RKO (cell line): ENCODE data around the gene ATP8B3.

Experiments used
- DNase-seq: peaks from one replicate; pipeline ENCODE4 v3.0.0-alpha.2; 2016; ENCODE audit warnings: low spot score

ATP8B3 gene, protein sequence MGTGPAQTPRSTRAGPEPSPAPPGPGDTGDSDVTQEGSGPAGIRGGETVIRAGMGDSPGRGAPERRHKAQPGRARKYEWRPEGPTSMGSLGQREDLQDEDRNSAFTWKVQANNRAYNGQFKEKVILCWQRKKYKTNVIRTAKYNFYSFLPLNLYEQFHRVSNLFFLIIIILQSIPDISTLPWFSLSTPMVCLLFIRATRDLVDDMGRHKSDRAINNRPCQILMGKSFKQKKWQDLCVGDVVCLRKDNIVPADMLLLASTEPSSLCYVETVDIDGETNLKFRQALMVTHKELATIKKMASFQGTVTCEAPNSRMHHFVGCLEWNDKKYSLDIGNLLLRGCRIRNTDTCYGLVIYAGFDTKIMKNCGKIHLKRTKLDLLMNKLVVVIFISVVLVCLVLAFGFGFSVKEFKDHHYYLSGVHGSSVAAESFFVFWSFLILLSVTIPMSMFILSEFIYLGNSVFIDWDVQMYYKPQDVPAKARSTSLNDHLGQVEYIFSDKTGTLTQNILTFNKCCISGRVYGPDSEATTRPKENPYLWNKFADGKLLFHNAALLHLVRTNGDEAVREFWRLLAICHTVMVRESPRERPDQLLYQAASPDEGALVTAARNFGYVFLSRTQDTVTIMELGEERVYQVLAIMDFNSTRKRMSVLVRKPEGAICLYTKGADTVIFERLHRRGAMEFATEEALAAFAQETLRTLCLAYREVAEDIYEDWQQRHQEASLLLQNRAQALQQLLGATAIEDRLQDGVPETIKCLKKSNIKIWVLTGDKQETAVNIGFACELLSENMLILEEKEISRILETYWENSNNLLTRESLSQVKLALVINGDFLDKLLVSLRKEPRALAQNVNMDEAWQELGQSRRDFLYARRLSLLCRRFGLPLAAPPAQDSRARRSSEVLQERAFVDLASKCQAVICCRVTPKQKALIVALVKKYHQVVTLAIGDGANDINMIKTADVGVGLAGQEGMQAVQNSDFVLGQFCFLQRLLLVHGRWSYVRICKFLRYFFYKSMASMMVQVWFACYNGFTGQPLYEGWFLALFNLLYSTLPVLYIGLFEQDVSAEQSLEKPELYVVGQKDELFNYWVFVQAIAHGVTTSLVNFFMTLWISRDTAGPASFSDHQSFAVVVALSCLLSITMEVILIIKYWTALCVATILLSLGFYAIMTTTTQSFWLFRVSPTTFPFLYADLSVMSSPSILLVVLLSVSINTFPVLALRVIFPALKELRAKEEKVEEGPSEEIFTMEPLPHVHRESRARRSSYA (N-terminal part only)

GRCh38 chr19:1811942-1812425 is at the start of gene ATP8B3:
Gene ATP8B3, minus strand, starts transcription at chr19:1812276. Its CDS starts 540 bp downstream, at chr19:1811736.
- DNase-seq: no peak

DNA sequence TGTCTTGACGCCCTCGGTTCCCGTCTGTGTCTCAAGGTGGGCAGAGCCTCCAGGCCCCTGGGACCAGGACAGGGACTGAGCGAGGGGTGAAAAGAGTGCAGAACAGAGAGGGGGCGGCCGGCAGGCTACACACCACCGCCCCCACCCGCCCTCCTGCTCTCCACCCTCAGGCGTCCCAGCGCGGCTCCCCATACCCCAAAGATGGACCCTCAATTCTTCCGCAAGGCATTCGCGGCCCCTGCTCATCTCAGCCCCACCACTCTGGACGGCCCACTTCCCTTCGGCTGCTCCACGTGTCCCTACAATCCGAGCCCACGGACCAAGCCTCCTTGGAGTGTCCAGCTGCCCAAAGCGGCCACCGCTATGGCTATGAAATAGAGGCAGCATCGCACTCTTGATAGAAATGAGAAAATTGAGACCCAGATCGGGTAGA is 49.5 kb upstream of the ATP8B3 start:
- no peak for DNase-seq

- no peak for DNase-seq
These were observed 48.9 kb upstream of the ATP8B3 start for GRCh38 chr19:1860821-1861598.

- DNase-seq: peak; percentile 69
These were observed 48.1 kb upstream of the ATP8B3 start for GRCh38 chr19:1860042-1860775.

GRCh38 chr19:1859331-1859781 is 47.3 kb upstream of the ATP8B3 start:
- no peak for DNase-seq

GRCh38 chr19:1858412-1859081 is 46.5 kb upstream of the ATP8B3 start:
- no peak for DNase-seq

DNA sequence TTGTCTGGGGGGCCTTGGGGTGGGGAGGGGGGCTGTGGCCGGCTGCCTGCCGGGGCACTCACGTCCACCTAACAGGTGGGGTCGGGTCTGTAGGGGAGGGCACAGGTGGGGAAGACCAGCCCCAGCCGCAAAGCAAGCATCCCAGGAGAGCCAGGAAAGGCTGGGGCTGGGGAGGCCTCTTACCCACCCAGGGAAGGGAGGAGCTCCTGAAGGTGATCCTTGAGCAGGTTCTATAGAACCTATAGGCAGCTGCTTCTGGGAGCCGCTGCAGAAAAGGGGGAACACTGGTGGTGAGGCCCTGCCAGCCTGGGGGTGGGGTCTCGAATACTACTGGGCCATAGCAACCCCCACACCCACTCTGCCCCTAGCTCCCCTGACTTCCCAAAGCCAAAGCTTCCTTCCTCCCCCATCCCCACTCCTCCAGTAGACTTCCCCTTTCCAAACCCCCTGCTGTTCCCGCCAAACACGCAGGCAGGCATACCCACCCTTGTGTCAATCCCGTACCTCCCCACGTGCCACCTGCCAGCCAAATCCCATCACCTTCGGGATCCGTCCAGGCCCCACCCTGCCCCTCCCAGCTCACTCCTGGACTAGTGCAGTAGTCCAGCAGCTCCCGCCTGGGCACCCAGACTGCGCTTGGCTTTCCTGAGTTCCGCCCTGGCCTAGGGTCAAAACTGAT is 45.7 kb upstream of the ATP8B3 start:
- DNase-seq: no peak

DNA sequence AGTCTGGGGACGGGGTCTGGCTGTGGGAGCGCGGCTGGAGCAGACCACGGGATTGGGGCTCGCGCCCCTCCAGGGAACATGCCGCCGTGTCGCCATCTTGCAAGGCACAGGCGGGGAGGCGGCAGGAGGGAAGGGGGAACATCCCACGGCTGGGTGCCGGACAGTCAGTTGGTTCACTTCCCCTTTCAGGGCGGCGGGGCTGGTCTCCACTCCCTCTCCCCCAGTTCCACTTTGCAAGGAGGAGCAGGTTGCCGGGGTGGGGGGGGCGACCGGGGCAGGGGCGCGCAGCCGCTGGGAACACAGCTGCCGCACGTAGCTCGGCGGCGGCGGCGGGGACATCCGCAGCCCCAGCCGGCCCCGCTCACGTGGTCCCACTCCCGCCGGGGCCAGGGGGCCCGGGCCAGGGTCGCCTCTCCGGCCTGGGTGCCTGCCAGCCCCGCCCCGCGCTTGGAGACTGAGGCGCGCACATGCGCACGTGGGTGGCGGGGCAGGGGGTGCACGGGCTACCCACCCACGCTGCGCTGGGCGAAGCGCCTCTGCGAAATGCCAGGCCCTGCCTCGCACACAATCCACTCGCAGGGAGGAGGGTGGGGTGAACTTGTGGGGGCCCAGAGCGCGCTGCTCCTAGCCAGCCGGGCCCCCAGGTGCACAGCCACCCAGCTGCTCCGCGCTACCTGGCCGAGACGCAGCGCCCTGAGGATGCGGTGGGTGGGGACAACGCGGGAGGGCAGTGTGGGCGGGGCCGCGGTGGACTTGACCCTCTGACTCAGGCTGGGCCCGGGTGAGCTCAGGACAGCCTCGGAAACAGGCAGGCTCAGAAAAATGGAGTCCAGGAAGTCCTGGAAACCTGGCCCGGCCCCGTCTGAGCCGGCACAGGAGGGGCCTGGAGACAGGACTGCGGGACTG is 44.9 kb upstream of the ATP8B3 start:
- DNase-seq: peak; percentile 84

- no peak for DNase-seq
These were observed 44.2 kb upstream of the ATP8B3 start for GRCh38 chr19:1856345-1856697.

GRCh38 chr19:1855828-1856255 is 43.8 kb upstream of the ATP8B3 start:
- DNase-seq: no peak

GRCh38 chr19:1855040-1855827 is 43.2 kb upstream of the ATP8B3 start:
- DNase-seq: peak; percentile 60

GRCh38 chr19:1854542-1855039 is 42.5 kb upstream of the ATP8B3 start:
- no peak for DNase-seq

DNA sequence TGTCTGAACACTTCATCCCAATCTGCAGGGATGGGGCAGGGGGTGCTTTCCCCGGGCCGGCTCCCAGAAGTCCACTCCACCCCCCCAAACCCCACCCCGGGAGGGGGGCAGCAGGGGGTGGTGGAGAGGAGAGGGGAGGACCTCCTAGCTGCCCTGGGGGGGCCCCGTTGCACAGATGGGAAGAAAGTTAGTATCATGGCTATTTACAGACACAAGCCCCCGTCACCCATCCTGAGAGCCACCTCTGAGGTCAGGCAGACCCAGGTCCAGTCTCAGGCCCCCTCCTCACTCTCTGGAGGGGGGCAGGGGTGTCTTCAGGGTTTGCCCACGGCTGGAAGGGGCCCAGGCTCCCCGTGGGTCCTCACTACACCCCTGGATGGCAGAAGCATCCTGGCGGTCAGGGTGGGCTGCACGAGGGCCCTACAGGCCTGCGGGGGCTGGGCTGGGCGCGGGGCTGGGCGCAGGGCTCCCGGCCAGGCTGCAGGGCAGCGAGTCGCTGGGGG is 42.0 kb upstream of the ATP8B3 start:
- DNase-seq: no peak

DNA sequence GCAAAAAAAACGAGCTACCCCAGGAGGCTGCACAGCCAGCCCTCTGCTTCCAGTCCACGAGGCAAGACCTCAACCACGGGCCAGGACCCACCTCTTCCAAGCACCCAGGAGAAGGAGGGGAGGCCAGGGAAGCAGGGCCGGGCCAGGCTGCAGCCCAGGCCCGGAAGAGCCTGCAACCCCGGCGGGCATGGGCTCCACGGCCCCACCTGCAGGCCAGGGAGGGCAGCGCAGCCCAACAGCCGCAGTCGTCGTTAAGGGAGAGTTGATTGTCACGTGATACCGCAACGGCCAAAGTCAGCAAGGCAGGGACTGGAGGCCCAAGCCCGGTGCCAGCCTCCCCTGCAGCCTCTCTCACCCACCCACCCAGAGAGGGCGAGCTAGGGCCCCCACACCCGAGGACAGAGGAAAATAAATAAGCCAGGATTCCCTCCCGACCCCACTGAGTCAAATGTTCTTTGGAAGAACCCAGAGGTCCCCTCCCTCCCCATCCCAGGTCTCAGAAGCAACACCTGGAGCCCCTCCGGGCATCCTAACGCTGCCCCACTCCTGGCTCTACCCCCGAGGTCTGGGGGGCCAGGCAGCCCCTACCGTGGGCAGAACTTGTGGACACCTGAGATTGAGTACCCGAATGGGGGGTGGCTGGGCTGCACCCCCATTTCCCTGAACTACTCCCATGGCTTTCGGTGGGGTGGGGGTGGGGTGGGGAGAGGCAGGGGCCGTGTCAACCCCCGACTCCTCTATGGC is 41.4 kb upstream of the ATP8B3 start:
- DNase-seq: peak; percentile 87

- no peak for DNase-seq
These were observed 40.6 kb upstream of the ATP8B3 start for GRCh38 chr19:1852581-1853128.
